ENCODE data around the gene PPM1L.

Gene PPM1L

GRCh38 chr3:160779040-160779439, 23.0 kb downstream of the PPM1L start:
- H3K36me3 ChIP-seq (ENCODE audit: insufficient read depth, low read length): no peaks in the 10 kb centered on the region
- peaks cover 3% of the 10 kb centered on the region; the same call in 1 of the 2 replicates for H3K4me1 ChIP-seq (ENCODE audit: insufficient read depth, low read length)
- H3K9ac ChIP-seq (ENCODE audit: low read depth, low read length): no peak overlapping the region
- H3K9me3 ChIP-seq (ENCODE audit: control insufficient read depth, insufficient read depth, low read length): no peaks in the 10 kb centered on the region

GRCh38 chr3:160780245-160780644, 24.2 kb downstream of the PPM1L start:
- H3K36me3 ChIP-seq (ENCODE audit: insufficient read depth, low read length): no peaks in the 10 kb centered on the region
- H3K9ac ChIP-seq (ENCODE audit: low read depth, low read length): no peak overlapping the region
- H3K9me3 ChIP-seq (ENCODE audit: control insufficient read depth, insufficient read depth, low read length): no peaks in the 10 kb centered on the region
- peaks cover 11% of the 10 kb centered on the region for H3K4me1 ChIP-seq (ENCODE audit: insufficient read depth, low read length)

GRCh38 chr3:160781402-160781801, 25.4 kb downstream of the PPM1L start:
- no peaks in the 10 kb centered on the region for H3K36me3 ChIP-seq (ENCODE audit: insufficient read depth, low read length)
- H3K4me1 ChIP-seq (ENCODE audit: insufficient read depth, low read length): peaks cover 11% of the 10 kb centered on the region
- no peaks in the 10 kb centered on the region for H3K9me3 ChIP-seq (ENCODE audit: control insufficient read depth, insufficient read depth, low read length)
- H3K9ac ChIP-seq (ENCODE audit: low read depth, low read length): no peak overlapping the region

- Histone ChIP-seq H3K4me1 (ENCODE audit: insufficient read depth, low read length) (peaks cover 11% of the 10 kb centered on the region), H3K36me3 (ENCODE audit: insufficient read depth, low read length) (no peaks in the 10 kb centered on the region), H3K9me3 (ENCODE audit: control insufficient read depth, insufficient read depth, low read length) (no peaks in the 10 kb centered on the region), H3K9ac (ENCODE audit: low read depth, low read length) (no peak overlapping the region)
These were observed 25.8 kb downstream of the PPM1L start for GRCh38 chr3:160781863-160782262.

- H3K9ac ChIP-seq (ENCODE audit: low read depth, low read length): no peak overlapping the region
- H3K4me1 ChIP-seq (ENCODE audit: insufficient read depth, low read length): peaks cover 11% of the 10 kb centered on the region
- no peaks in the 10 kb centered on the region for H3K36me3 ChIP-seq (ENCODE audit: insufficient read depth, low read length)
- no peaks in the 10 kb centered on the region; the same call in 1 of the 2 replicates for H3K9me3 ChIP-seq (ENCODE audit: control insufficient read depth, insufficient read depth, low read length)
These were observed 28.8 kb downstream of the PPM1L start for GRCh38 chr3:160784853-160785252.

GRCh38 chr3:160790726-160791125, 34.7 kb downstream of the PPM1L start:
- Histone ChIP-seq H3K9me3 (ENCODE audit: control insufficient read depth, insufficient read depth, low read length) (no peaks in the 10 kb centered on the region; the same call in 1 of the 2 replicates), H3K36me3 (ENCODE audit: insufficient read depth, low read length) (no peaks in the 10 kb centered on the region), H3K9ac (ENCODE audit: low read depth, low read length) (no peak overlapping the region), H3K4me1 (ENCODE audit: insufficient read depth, low read length) (no peaks in the 10 kb centered on the region)

- H3K9ac ChIP-seq (ENCODE audit: low read depth, low read length): no peak overlapping the region
- H3K4me1 ChIP-seq (ENCODE audit: insufficient read depth, low read length): 0 out of 2 replicates have a peak, but pooled peaks cover 3% of the 10 kb centered on the region
- H3K9me3 ChIP-seq (ENCODE audit: control insufficient read depth, insufficient read depth, low read length): no peaks in the 10 kb centered on the region; the same call in 1 of the 2 replicates
- no peaks in the 10 kb centered on the region for H3K36me3 ChIP-seq (ENCODE audit: insufficient read depth, low read length)
These were observed 36.5 kb downstream of the PPM1L start for GRCh38 chr3:160792540-160792939.

GRCh38 chr3:160793722-160794252, 37.8 kb downstream of the PPM1L start:
- Histone ChIP-seq H3K9me3 (ENCODE audit: control insufficient read depth, insufficient read depth, low read length) (no peaks in the 10 kb centered on the region), H3K4me1 (ENCODE audit: insufficient read depth, low read length) (0 out of 2 replicates have a peak, but pooled peaks cover 3% of the 10 kb centered on the region), H3K9ac (ENCODE audit: low read depth, low read length) (no peak overlapping the region), H3K36me3 (ENCODE audit: insufficient read depth, low read length) (no peaks in the 10 kb centered on the region)

GRCh38 chr3:160796089-160796812, 40.2 kb downstream of the PPM1L start:
- no peaks in the 10 kb centered on the region for H3K36me3 ChIP-seq (ENCODE audit: insufficient read depth, low read length)
- no peaks in the 10 kb centered on the region for H3K9me3 ChIP-seq (ENCODE audit: control insufficient read depth, insufficient read depth, low read length)
- 0 out of 2 replicates have a peak, but pooled peaks cover 3% of the 10 kb centered on the region for H3K4me1 ChIP-seq (ENCODE audit: insufficient read depth, low read length)
- H3K9ac ChIP-seq (ENCODE audit: low read depth, low read length): no peak overlapping the region

- Histone ChIP-seq H3K9me3 (ENCODE audit: control insufficient read depth, insufficient read depth, low read length) (no peaks in the 10 kb centered on the region), H3K4me1 (ENCODE audit: insufficient read depth, low read length) (0 out of 2 replicates have a peak, but pooled peaks cover 3% of the 10 kb centered on the region), H3K9ac (ENCODE audit: low read depth, low read length) (no peak overlapping the region), H3K36me3 (ENCODE audit: insufficient read depth, low read length) (no peaks in the 10 kb centered on the region)
These were observed 40.8 kb downstream of the PPM1L start for GRCh38 chr3:160796813-160797164.

- Histone ChIP-seq H3K36me3 (ENCODE audit: insufficient read depth, low read length) (no peaks in the 10 kb centered on the region), H3K9ac (ENCODE audit: low read depth, low read length) (no peak overlapping the region), H3K9me3 (ENCODE audit: control insufficient read depth, insufficient read depth, low read length) (no peaks in the 10 kb centered on the region), H3K4me1 (ENCODE audit: insufficient read depth, low read length) (0 out of 2 replicates have a peak, but pooled peaks cover 3% of the 10 kb centered on the region)
These were observed 41.3 kb downstream of the PPM1L start for GRCh38 chr3:160797356-160797755.

- Histone ChIP-seq H3K36me3 (ENCODE audit: insufficient read depth, low read length) (no peaks in the 10 kb centered on the region), H3K4me1 (ENCODE audit: insufficient read depth, low read length) (peaks cover 3% of the 10 kb centered on the region; the same call in 1 of the 2 replicates), H3K9ac (ENCODE audit: low read depth, low read length) (no peak overlapping the region), H3K9me3 (ENCODE audit: control insufficient read depth, insufficient read depth, low read length) (no peaks in the 10 kb centered on the region)
These were observed 45.5 kb downstream of the PPM1L start for GRCh38 chr3:160801386-160802118.

- Histone ChIP-seq H3K36me3 (ENCODE audit: insufficient read depth, low read length) (no peaks in the 10 kb centered on the region), H3K9ac (ENCODE audit: low read depth, low read length) (no peak overlapping the region), H3K4me1 (ENCODE audit: insufficient read depth, low read length) (no peaks in the 10 kb centered on the region; the same call in 1 of the 2 replicates), H3K9me3 (ENCODE audit: control insufficient read depth, insufficient read depth, low read length) (no peaks in the 10 kb centered on the region)
These were observed 48.7 kb downstream of the PPM1L start for GRCh38 chr3:160804762-160805161.

GRCh38 chr3:160806094-160806493, 50.1 kb downstream of the PPM1L start:
- Histone ChIP-seq H3K9me3 (ENCODE audit: control insufficient read depth, insufficient read depth, low read length) (no peaks in the 10 kb centered on the region), H3K36me3 (ENCODE audit: insufficient read depth, low read length) (no peaks in the 10 kb centered on the region), H3K9ac (ENCODE audit: low read depth, low read length) (no peak overlapping the region), H3K4me1 (ENCODE audit: insufficient read depth, low read length) (no peaks in the 10 kb centered on the region; the same call in 1 of the 2 replicates)

All from ES-I3 (cell line).